ENCODE measurements around the gene CYSLTR2.
A peak's percentile ranks its signal among the peaks of the same experiment; 100 is the strongest.

Gene CYSLTR2

GRCh38 chr13:48739386-48739964 is 85.7 kb downstream of the CYSLTR2 start:
- no peak for DNase-seq (ENCODE audit: low read depth, low spot score)

- DNase-seq (ENCODE audit: low read depth, low spot score) = no peak
These were observed 87.6 kb downstream of the CYSLTR2 start for GRCh38 chr13:48741377-48741776.

- no peak for DNase-seq (ENCODE audit: low read depth, low spot score)
These were observed 93.1 kb downstream of the CYSLTR2 start for GRCh38 chr13:48746821-48747220.

GRCh38 chr13:48748681-48749080 is 95.0 kb downstream of the CYSLTR2 start:
- no peak for DNase-seq (ENCODE audit: low read depth, low spot score)

GRCh38 chr13:48749144-48749543 is 95.4 kb downstream of the CYSLTR2 start:
- no peak for DNase-seq (ENCODE audit: low read depth, low spot score)

GRCh38 chr13:48749699-48750473 is 96.2 kb downstream of the CYSLTR2 start:
- DNase-seq (ENCODE audit: low read depth, low spot score) = peak; percentile 12

- DNase-seq (ENCODE audit: low read depth, low spot score) = no peak
These were observed 97.1 kb downstream of the CYSLTR2 start for GRCh38 chr13:48750588-48751383.

- no peak for DNase-seq (ENCODE audit: low read depth, low spot score)
These were observed 106.9 kb downstream of the CYSLTR2 start for GRCh38 chr13:48760626-48761025.

Data from iPS DF 19.7 (cell line).